ENCODE data around the gene NUP98. TPM values are rescaled to one million over a fixed set of nuclear protein-coding genes. Genes with fewer than 3 reads are reported as not detected.

NUP98 gene
- total and polyA plus RNA-seq, 9 donors: 38.5 to 126 (median 77.6) TPM

- no peaks in the 10 kb centered on the region for H3K4me1 ChIP-seq (ENCODE audit: insufficient read depth)
- no peaks in the 10 kb centered on the region for H3K9me3 ChIP-seq
- WGBS, 3 donors: 45 to 66% (median 50%) methylated on average over 3 of the region's 3 CpGs
- H3K27ac ChIP-seq: no peak overlapping the region
- H3K4me3 ChIP-seq: no peak overlapping the region
- no peaks in the 10 kb centered on the region for H3K27me3 ChIP-seq
- no peak for DNase-seq
- TF ChIP-seq, protein P1, sequence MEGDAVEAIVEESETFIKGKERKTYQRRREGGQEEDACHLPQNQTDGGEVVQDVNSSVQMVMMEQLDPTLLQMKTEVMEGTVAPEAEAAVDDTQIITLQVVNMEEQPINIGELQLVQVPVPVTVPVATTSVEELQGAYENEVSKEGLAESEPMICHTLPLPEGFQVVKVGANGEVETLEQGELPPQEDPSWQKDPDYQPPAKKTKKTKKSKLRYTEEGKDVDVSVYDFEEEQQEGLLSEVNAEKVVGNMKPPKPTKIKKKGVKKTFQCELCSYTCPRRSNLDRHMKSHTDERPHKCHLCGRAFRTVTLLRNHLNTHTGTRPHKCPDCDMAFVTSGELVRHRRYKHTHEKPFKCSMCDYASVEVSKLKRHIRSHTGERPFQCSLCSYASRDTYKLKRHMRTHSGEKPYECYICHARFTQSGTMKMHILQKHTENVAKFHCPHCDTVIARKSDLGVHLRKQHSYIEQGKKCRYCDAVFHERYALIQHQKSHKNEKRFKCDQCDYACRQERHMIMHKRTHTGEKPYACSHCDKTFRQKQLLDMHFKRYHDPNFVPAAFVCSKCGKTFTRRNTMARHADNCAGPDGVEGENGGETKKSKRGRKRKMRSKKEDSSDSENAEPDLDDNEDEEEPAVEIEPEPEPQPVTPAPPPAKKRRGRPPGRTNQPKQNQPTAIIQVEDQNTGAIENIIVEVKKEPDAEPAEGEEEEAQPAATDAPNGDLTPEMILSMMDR (IDR thresholded peaks at IDR 0.05): no peak
- TF ChIP-seq POLR2A (IDR thresholded peaks at IDR 0.05): no peak
- no peak for TF ChIP-seq EP300 (IDR thresholded peaks at IDR 0.05)
- intact Hi-C loops (cut with DNase I): no loop called here
- no peaks in the 10 kb centered on the region for H3K36me3 ChIP-seq
These were observed 94.0 kb downstream of the NUP98 start for GRCh38 chr11:3703383-3703782.

DNA sequence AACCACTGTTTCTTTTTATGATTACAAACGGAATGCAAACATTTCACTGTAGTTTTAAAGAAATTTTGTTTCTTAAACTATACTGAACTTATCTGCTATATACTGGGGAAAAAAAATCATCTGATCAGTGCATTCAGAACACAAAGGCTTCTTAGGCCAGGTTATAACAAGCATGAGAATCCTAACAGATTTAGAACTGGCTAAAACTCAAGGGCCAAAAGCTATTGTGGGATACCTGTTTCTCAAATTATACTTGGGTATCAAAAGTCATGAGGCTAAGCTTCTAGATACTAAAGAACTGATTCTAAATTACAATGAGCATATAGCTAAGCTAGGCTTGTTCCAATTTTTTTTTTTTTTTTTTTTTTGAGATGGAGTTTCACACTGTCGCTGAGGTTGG lies 96.4 kb downstream of the NUP98 start:
- 35 to 52% (median 43%) methylated on average over 2 of the region's 2 CpGs for WGBS, 3 donors
- intact Hi-C loops (cut with DNase I): no loop called here
- TF ChIP-seq POLR2A (IDR thresholded peaks at IDR 0.05): no peak
- TF ChIP-seq, protein P1 (IDR thresholded peaks at IDR 0.05): no peak
- TF ChIP-seq EP300 (IDR thresholded peaks at IDR 0.05): no peak
- no peaks in the 10 kb centered on the region for H3K9me3 ChIP-seq
- no peaks in the 10 kb centered on the region for H3K27me3 ChIP-seq
- no peaks in the 10 kb centered on the region for H3K4me1 ChIP-seq (ENCODE audit: insufficient read depth)
- no peak for DNase-seq
- H3K4me3 ChIP-seq: no peak overlapping the region
- H3K36me3 ChIP-seq: no peaks in the 10 kb centered on the region
- H3K27ac ChIP-seq: no peak overlapping the region

GRCh38 chr11:3700410-3700809 lies 96.9 kb downstream of the NUP98 start:
- whole genome bisulfite sequencing, 3 donors: 94 to 99% (median 95%) methylated on average over 2 of the region's 2 CpGs
- intact Hi-C loops (cut with DNase I): no loop called here
- H3K9me3 ChIP-seq: no peaks in the 10 kb centered on the region
- H3K4me3 ChIP-seq: no peak overlapping the region
- no peaks in the 10 kb centered on the region for H3K27me3 ChIP-seq
- H3K27ac ChIP-seq: no peak overlapping the region
- H3K36me3 ChIP-seq: no peaks in the 10 kb centered on the region
- H3K4me1 ChIP-seq (ENCODE audit: insufficient read depth): no peaks in the 10 kb centered on the region
- TF ChIP-seq EP300 (IDR thresholded peaks at IDR 0.05) (no peak), POLR2A (IDR thresholded peaks at IDR 0.05) (no peak)
- TF ChIP-seq, protein P1 (IDR thresholded peaks at IDR 0.05): no peak
- no peak for DNase-seq

DNA sequence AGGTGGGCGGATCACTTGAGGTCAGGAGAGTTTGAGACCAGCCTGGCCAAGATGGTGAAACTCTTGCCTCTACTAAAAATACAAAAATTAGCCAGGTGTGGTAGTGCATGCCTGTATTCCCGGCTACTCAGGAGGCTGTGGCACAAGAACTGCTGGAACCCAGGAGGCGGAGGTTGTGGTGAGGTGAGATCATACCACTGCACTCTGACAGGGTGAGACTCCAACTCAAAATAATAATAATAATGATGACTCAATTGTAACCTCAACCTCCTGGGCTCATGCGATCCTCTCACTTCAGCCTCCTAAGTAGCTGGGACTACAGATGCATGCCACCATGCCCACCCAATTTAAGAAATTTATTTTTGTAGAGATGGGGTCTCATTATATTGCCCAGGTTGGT lies 110.6 kb downstream of the NUP98 start:
- Histone ChIP-seq H3K4me3 (no peak overlapping the region), H3K27me3 (no peaks in the 10 kb centered on the region), H3K27ac (no peak overlapping the region), H3K36me3 (no peaks in the 10 kb centered on the region), H3K9me3 (no peaks in the 10 kb centered on the region), H3K4me1 (ENCODE audit: insufficient read depth) (peaks cover 4% of the 10 kb centered on the region)
- DNase-seq: no peak
- WGBS, 3 donors: 74 to 98% (median 86%) methylated on average over 4 of the region's 4 CpGs
- intact Hi-C loops (cut with DNase I): no loop called here
- TF ChIP-seq, protein P1 (IDR thresholded peaks at IDR 0.05): no peak
- no peak for TF ChIP-seq EP300 (IDR thresholded peaks at IDR 0.05)
- no peak for TF ChIP-seq POLR2A (IDR thresholded peaks at IDR 0.05)

All from ovary (tissue), 9 donors.